Hippocampal formation (tissue), 2 donors: Measurements from ENCODE around the gene SNX15.

Experiments
- DNase-seq, 2 donors: peaks; one replicate each; lab custom pipeline; 2025; lab: John Stamatoyannopoulos, UW

SNX15 gene

GRCh38 chr11:65084598-65085375 lies 57.5 kb downstream of the SNX15 start:
- no peak for DNase-seq

GRCh38 chr11:65085446-65085845 lies 58.2 kb downstream of the SNX15 start:
- DNase-seq = no peak

GRCh38 chr11:65086809-65087208 lies 59.6 kb downstream of the SNX15 start:
- DNase-seq = no peak

GRCh38 chr11:65087216-65087615 lies 60.0 kb downstream of the SNX15 start:
- DNase-seq = no peak

- DNase-seq = no peak
Measured at GRCh38 chr11:65087827-65088226, 60.6 kb downstream of the SNX15 start.

- no peak for DNase-seq
Measured at GRCh38 chr11:65089621-65090020, 62.4 kb downstream of the SNX15 start.
